Measurements from ENCODE around the gene NAPEPLD. TPM values are rescaled to one million over a fixed set of nuclear protein-coding genes. Genes with fewer than 3 reads are reported as not detected.
A peak's percentile ranks its signal among the peaks of the same experiment; 100 is the strongest.

Gene NAPEPLD
- total RNA-seq, 1 donor from 2014 or later, result 7.6 TPM

DNA sequence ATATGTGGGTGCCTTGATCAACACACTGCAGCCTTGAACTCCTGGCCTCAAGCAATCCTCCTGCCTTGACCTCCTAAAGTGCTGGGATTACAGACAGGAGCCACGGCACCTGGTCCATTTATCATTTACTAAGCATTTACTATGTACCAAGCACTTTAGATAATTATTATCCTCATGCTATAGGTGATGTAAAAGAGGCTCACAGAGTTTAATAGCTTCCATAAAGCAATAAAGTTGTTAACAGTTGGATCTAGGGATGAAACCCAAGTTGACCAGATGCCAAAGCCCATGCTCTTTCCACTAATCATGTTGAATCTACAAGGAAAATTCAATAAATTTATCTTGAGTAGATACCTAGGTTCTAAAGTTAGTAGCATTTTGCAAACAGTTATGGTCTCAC, 5.0 kb downstream of the NAPEPLD start:
- H2AFZ ChIP-seq (ENCODE audit: low read depth, low read length), result no peak overlapping the region
- FAIRE-seq (no peak), DNase-seq (ENCODE audit: low read depth) (no peak)
- peaks cover 5% of the 10 kb centered on the region for H4K20me1 ChIP-seq (ENCODE audit: insufficient read depth, low read length)
- no peak overlapping the region for H3K27ac ChIP-seq (ENCODE audit: low read depth, low read length)
- Mint-ChIP-seq H3K27ac (ENCODE audit: unreplicated experiment) (no peak overlapping the region), H3K9me3 (ENCODE audit: unreplicated experiment) (no peaks in the 10 kb centered on the region), H3K36me3 (ENCODE audit: low read depth, unreplicated experiment) (no peaks in the 10 kb centered on the region), H3K27me3 (ENCODE audit: low read depth, unreplicated experiment) (no peaks in the 10 kb centered on the region), H3K4me1 (ENCODE audit: low read depth, unreplicated experiment) (peaks cover 2% of the 10 kb centered on the region), H3K4me3 (ENCODE audit: unreplicated experiment) (no peak overlapping the region)
- no peak overlapping the region for H3K9ac ChIP-seq (ENCODE audit: low read length)
- no peak for TF ChIP-seq EZH2 (IDR thresholded peaks at IDR 0.05; ENCODE audit: insufficient read depth, low read length)
- TF ChIP-seq, protein P1, sequence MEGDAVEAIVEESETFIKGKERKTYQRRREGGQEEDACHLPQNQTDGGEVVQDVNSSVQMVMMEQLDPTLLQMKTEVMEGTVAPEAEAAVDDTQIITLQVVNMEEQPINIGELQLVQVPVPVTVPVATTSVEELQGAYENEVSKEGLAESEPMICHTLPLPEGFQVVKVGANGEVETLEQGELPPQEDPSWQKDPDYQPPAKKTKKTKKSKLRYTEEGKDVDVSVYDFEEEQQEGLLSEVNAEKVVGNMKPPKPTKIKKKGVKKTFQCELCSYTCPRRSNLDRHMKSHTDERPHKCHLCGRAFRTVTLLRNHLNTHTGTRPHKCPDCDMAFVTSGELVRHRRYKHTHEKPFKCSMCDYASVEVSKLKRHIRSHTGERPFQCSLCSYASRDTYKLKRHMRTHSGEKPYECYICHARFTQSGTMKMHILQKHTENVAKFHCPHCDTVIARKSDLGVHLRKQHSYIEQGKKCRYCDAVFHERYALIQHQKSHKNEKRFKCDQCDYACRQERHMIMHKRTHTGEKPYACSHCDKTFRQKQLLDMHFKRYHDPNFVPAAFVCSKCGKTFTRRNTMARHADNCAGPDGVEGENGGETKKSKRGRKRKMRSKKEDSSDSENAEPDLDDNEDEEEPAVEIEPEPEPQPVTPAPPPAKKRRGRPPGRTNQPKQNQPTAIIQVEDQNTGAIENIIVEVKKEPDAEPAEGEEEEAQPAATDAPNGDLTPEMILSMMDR (IDR thresholded peaks at IDR 0.05; ENCODE audit: insufficient read depth, low read depth, low read length), result no peak
- no peaks in the 10 kb centered on the region for H3K9me3 ChIP-seq (ENCODE audit: insufficient read depth, low read depth, low read length)
- peaks cover 51% of the 10 kb centered on the region for H3K79me2 ChIP-seq (ENCODE audit: insufficient read depth, low read length)
- peaks cover 12% of the 10 kb centered on the region for H3K4me1 ChIP-seq (ENCODE audit: insufficient read depth, low read length)
- no peak overlapping the region for H3K4me2 ChIP-seq (ENCODE audit: low read length)
- no peaks in the 10 kb centered on the region for H3K36me3 ChIP-seq (ENCODE audit: insufficient read depth, low read length)
- no peak overlapping the region for H3K4me3 ChIP-seq (ENCODE audit: insufficient read depth, low read depth, low read length)
- no peaks in the 10 kb centered on the region for H3K27me3 ChIP-seq (ENCODE audit: insufficient read depth, low read length)

DNA sequence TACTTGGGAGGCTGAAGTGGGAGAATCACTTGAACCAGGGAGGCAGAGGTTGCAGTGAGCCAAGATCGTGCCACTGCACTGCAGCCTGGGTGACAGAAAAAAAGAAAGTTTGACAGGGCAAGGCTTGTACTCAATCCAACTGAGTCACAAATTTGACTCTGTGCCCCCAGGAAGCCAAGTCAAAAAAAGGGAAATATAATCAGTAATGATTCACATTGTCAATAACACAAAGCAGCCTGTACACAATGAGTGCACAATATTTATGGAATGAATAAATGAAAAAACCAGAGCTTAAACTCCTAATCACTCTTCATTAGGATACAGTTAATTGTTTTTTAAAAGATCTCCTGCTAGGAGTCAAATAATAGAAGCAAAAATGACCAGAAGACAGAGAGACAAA, 6.4 kb downstream of the NAPEPLD start:
- Histone ChIP-seq H3K27me3 (ENCODE audit: insufficient read depth, low read length) (no peaks in the 10 kb centered on the region), H3K4me2 (ENCODE audit: low read length) (no peak overlapping the region), H3K9me3 (ENCODE audit: insufficient read depth, low read depth, low read length) (no peaks in the 10 kb centered on the region), H3K27ac (ENCODE audit: low read depth, low read length) (no peak overlapping the region), H3K4me3 (ENCODE audit: insufficient read depth, low read depth, low read length) (no peak overlapping the region), H3K36me3 (ENCODE audit: insufficient read depth, low read length) (no peaks in the 10 kb centered on the region), H3K79me2 (ENCODE audit: insufficient read depth, low read length) (peaks cover 41% of the 10 kb centered on the region), H3K4me1 (ENCODE audit: insufficient read depth, low read length) (peaks cover 9% of the 10 kb centered on the region), H2AFZ (ENCODE audit: low read depth, low read length) (no peak overlapping the region), H3K9ac (ENCODE audit: low read length) (no peak overlapping the region), H4K20me1 (ENCODE audit: insufficient read depth, low read length) (peaks cover 5% of the 10 kb centered on the region)
- no peaks in the 10 kb centered on the region for H3K9me3 Mint-ChIP-seq (ENCODE audit: unreplicated experiment)
- FAIRE-seq, result no peak
- no peaks in the 10 kb centered on the region for H3K27me3 Mint-ChIP-seq (ENCODE audit: low read depth, unreplicated experiment)
- no peaks in the 10 kb centered on the region for H3K36me3 Mint-ChIP-seq (ENCODE audit: low read depth, unreplicated experiment)
- H3K4me3 Mint-ChIP-seq (ENCODE audit: unreplicated experiment), result no peak overlapping the region
- DNase-seq (ENCODE audit: low read depth), result no peak
- peaks cover 2% of the 10 kb centered on the region for H3K4me1 Mint-ChIP-seq (ENCODE audit: low read depth, unreplicated experiment)
- TF ChIP-seq, protein P1 (IDR thresholded peaks at IDR 0.05; ENCODE audit: insufficient read depth, low read depth, low read length), result no peak
- no peak for TF ChIP-seq EZH2 (IDR thresholded peaks at IDR 0.05; ENCODE audit: insufficient read depth, low read length)
- H3K27ac Mint-ChIP-seq (ENCODE audit: unreplicated experiment), result no peak overlapping the region

DNA sequence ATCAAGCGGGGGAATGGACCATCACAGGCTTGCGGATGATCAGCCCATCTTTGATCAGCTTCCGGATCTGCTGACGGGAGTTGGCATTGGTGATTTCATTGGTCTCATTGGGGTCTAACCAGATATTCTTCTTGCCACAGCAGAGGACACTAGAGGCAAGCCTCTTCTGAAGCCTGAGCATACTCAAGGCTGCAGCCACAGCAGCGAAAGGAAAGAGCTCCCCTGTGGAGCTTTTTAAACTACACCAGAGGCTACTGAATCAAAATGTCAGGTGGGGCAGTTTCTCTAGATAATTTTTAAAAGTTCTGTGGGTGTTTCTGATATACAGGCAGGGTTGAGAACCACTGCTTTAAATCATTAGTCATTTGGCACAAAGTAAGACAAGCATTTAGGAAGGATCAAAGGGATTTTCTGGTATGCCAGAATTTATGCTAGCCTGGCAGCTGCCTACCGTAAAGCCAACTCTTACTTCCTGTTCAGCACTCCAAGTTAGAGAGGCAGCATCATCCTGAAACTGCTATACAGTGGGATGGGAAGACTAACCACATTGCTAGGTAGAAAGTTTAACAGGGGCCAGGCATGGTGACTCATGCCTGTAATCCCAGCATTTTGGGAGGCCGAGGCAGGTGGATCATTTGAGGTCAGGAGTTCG, 7.0 kb downstream of the NAPEPLD start:
- Mint-ChIP-seq H3K36me3 (ENCODE audit: low read depth, unreplicated experiment) (no peaks in the 10 kb centered on the region), H3K27ac (ENCODE audit: unreplicated experiment) (no peak overlapping the region), H3K27me3 (ENCODE audit: low read depth, unreplicated experiment) (no peaks in the 10 kb centered on the region), H3K4me3 (ENCODE audit: unreplicated experiment) (no peak overlapping the region), H3K9me3 (ENCODE audit: unreplicated experiment) (no peaks in the 10 kb centered on the region), H3K4me1 (ENCODE audit: low read depth, unreplicated experiment) (no peaks in the 10 kb centered on the region)
- Histone ChIP-seq H4K20me1 (ENCODE audit: insufficient read depth, low read length) (peaks cover 5% of the 10 kb centered on the region), H3K27ac (ENCODE audit: low read depth, low read length) (no peak overlapping the region), H3K79me2 (ENCODE audit: insufficient read depth, low read length) (peaks cover 35% of the 10 kb centered on the region), H3K36me3 (ENCODE audit: insufficient read depth, low read length) (no peaks in the 10 kb centered on the region), H3K27me3 (ENCODE audit: insufficient read depth, low read length) (no peaks in the 10 kb centered on the region), H3K9ac (ENCODE audit: low read length) (no peak overlapping the region), H3K4me2 (ENCODE audit: low read length) (no peak overlapping the region), H3K4me3 (ENCODE audit: insufficient read depth, low read depth, low read length) (no peak overlapping the region), H3K9me3 (ENCODE audit: insufficient read depth, low read depth, low read length) (no peaks in the 10 kb centered on the region), H3K4me1 (ENCODE audit: insufficient read depth, low read length) (peaks cover 8% of the 10 kb centered on the region), H2AFZ (ENCODE audit: low read depth, low read length) (no peak overlapping the region)
- TF ChIP-seq EZH2 (IDR thresholded peaks at IDR 0.05; ENCODE audit: insufficient read depth, low read length), result no peak
- TF ChIP-seq, protein P1 (IDR thresholded peaks at IDR 0.05; ENCODE audit: insufficient read depth, low read depth, low read length), result no peak
- DNase-seq (ENCODE audit: low read depth) (peak; percentile 61), FAIRE-seq (no peak)

All from astrocyte (in vitro differentiated cells and primary cell).